GM21528 (cell line): ENCODE measurements around the gene SORL1.
"Not testable (repeated sequence)": the region's sequence is repeated elsewhere in the genome, so short reads cannot be mapped to it uniquely, and the experiment has no call there.

Experiments
- ATAC-seq: cut with Tn5 transposase; IDR thresholded peaks from one replicate; pipeline ENCODE4 v1.9.1; 2021; ENCODE audit warnings: mild to moderate bottlenecking, moderate library complexity; ENCODE audit not compliant: unreplicated experiment, low FRiP score

Gene SORL1, protein sequence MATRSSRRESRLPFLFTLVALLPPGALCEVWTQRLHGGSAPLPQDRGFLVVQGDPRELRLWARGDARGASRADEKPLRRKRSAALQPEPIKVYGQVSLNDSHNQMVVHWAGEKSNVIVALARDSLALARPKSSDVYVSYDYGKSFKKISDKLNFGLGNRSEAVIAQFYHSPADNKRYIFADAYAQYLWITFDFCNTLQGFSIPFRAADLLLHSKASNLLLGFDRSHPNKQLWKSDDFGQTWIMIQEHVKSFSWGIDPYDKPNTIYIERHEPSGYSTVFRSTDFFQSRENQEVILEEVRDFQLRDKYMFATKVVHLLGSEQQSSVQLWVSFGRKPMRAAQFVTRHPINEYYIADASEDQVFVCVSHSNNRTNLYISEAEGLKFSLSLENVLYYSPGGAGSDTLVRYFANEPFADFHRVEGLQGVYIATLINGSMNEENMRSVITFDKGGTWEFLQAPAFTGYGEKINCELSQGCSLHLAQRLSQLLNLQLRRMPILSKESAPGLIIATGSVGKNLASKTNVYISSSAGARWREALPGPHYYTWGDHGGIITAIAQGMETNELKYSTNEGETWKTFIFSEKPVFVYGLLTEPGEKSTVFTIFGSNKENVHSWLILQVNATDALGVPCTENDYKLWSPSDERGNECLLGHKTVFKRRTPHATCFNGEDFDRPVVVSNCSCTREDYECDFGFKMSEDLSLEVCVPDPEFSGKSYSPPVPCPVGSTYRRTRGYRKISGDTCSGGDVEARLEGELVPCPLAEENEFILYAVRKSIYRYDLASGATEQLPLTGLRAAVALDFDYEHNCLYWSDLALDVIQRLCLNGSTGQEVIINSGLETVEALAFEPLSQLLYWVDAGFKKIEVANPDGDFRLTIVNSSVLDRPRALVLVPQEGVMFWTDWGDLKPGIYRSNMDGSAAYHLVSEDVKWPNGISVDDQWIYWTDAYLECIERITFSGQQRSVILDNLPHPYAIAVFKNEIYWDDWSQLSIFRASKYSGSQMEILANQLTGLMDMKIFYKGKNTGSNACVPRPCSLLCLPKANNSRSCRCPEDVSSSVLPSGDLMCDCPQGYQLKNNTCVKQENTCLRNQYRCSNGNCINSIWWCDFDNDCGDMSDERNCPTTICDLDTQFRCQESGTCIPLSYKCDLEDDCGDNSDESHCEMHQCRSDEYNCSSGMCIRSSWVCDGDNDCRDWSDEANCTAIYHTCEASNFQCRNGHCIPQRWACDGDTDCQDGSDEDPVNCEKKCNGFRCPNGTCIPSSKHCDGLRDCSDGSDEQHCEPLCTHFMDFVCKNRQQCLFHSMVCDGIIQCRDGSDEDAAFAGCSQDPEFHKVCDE (N-terminal part only)

DNA sequence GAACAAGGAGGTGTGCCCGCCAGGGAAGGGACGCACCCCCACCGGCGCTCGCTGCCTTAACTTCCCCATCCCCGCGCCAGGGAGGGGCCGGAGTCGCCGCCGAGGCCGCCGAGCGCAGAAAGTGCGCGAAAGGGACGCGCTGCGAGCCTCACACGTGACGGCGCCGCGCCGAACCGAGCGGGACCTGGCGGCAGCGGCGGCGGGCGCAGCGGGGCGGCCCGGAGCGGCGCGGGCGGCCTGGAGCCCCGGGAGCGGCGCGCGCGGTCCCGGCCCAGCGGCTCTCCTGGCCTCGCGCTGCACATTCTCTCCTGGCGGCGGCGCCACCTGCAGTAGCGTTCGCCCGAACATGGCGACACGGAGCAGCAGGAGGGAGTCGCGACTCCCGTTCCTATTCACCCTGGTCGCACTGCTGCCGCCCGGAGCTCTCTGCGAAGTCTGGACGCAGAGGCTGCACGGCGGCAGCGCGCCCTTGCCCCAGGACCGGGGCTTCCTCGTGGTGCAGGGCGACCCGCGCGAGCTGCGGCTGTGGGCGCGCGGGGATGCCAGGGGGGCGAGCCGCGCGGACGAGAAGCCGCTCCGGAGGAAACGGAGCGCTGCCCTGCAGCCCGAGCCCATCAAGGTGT, at the start of gene SORL1:
Gene SORL1 (plus strand): TSS at position 329 of the 623 bp plus-strand sequence. CDS start 18 bp downstream, at position 347.
- peak; percentile 64 for ATAC-seq

DNA sequence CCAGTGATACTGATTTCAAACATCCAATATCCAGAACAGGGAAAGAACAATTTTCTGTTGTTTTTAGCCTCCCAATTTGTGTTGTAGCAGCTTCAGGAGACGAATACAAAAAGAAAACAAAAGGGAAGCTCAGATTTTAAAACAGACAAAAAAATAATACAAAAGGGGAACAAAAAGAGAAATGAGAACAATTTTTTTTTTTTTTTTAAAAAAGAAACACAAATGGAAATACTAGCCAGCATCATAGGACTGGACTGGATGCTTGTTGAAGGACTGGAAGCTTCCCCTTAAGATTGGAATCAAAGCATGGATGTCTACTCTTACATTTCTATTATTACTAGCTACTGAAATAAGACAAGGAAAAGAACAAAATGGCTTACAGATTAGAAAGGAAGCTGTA, 46.5 kb upstream of the SORL1 start:
- no peak for ATAC-seq

DNA sequence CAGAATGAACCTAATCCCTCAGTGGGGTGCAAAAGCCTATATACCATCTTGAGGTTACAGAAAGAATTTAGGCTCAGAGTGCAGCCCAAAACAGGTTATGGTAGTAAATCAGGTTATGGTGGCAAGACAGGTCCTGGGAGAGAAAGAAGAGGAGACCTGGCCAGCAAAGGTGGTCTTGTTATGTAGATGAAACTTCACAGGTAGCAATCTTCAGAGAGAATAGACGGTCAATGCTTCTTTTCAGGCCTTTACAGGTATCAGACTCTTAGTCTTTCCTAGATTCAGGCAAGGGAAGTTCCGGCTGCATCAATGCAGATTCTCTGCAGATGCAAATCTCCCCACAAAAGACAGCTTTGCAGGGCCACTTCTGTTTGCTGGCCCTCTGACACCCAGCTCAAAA, 45.8 kb upstream of the SORL1 start:
- ATAC-seq: no peak

DNA sequence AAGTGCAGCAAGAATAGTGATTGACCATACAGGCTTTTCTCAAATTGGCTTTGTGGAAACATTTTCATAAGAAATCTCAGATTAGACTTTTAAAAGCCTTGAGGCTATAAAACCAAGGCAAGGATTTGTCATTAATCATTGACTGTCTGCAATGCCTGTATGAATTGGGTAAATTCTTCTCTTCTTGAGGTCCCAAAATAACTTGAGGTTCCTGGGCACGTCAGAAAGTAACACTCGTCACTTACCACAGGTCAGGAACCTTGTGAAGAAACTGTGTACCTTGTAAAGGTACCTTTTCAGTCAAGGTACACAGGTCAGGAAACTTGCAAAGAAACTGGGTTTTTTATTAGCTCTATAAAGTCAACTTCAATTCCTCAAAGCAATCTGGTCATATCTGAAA, 43.3 kb upstream of the SORL1 start:
- no peak for ATAC-seq

DNA sequence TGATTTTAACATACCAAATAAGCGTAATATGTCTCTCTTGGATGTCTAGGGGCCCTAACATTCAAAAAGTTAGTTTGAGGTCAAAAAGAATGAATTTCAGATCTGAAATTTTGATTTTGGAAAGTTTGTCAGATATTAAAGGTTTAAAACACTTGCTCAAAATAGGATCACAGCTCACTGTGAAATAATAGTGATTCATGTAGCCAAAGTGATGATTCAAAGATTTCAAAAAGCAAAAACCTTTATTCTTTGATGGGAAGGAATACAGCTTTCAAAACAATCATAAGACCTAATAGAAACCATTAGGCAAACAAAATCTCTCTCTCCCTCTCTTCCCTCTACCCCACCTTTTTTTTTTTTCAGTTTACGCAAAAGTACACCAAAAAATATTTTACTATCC, 42.1 kb upstream of the SORL1 start:
- not testable (repeated sequence) for ATAC-seq

DNA sequence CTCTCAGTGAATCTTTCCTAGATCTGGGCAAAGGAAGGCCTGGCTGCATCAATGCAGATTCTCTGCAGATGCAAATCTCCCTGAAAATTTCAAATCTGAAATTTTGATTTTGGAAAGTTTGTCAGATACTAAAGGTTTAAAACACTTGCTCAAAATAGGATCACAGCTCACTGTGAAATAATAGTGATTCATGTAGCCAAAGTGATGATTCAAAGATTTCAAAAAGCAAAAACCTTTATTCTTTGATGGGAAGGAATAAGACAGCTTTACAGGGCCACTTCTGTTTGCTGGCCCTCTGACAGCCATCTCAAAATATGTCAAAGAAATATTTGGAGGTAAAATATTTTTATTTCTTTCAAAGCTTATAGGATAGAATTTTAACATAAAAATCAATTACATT, 40.8 kb upstream of the SORL1 start:
- ATAC-seq: not testable (repeated sequence)

DNA sequence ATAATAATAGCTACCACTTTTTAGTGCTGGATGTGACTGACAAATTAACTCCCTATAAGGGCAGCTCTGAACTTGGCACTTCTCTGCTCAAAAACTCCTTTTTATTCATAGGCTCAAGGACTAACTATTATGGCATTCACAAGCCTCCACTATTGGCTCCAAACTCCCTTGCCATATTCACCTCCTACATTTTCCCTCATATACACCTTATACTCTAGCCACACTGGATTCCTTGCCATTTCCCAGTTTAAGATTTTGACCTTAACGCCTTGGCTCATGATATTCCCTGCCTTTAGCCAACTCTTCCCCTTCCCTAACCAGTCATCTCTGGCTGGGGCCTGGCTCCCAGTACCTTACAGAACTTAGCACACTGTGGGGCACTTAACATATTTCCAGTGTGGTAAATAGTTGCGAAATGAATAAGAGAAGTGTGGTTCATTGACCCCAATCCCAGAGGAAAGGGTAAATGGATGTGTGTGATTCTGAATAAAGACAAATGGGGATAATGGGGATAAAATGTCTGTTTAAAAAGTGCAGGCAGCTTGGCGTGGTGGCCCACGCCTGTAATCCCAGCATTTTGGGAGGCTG, 40.0 kb upstream of the SORL1 start:
- ATAC-seq: no peak

DNA sequence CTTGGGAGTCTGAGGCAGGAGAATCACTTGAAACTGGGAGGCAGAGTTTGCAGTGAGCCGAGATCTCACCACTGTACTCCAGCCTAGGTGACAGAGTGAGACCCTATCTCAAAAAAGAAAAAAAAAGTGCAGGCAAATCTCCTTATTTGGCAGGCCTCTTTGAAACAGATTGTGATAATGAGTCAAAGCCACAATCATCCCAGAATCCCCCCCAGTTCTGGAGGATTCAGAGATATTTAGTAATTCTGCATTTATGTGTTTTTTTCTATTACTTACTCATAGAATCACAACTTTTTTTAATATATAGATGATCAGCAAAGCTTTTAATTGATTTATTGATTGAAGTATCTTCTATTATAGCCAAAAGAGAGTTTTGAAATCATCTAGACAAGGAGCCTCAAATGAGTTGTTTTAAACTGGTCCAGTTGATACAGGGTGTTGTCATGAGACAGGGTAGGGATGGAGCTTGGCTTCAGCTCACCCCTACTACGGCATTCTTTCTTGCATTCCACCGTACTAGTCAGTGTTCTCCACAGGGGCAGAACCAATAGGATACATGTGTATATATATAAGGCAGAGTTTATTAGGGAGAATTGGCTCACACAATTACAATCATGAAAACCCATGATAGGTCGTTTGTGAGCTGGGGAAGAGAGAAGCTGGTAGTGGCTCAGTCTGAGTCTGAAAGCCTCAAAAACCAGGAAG, 39.3 kb upstream of the SORL1 start:
- ATAC-seq: no peak

DNA sequence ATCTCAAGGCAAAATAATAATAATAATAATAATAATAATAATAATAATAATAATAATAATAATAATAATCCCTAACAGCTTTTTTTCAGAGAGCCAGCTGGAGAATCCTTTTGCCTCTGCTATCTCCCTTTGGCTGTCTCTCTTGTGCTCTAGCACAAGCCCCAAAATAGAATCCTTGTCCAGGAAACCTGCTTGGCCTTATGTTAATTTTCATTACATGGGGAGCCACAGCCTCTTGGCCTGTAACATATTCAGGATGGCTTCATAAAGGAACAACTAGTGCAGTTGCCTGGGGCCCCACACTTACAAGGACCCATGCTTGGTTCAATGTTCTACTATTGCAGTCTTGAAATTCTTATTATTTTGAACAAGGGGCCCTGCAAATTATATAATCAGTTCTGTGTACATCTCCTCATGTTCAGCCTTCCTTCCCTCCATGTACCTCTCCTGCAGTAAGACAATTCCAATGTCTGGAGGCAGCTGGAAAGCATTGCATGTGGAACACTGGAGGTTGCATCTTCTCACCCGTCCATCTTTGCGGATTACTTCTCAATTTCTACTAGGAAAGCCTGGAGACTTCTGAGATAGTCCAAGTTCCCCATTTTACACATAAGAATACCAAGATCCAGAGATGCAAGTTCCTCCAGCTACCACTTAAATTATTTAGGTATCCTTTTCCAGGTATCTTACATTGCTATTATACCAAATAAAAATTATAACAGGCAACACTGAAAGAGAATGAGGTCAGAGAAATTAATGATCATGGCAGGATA, 37.8 kb upstream of the SORL1 start:
- ATAC-seq: no peak

DNA sequence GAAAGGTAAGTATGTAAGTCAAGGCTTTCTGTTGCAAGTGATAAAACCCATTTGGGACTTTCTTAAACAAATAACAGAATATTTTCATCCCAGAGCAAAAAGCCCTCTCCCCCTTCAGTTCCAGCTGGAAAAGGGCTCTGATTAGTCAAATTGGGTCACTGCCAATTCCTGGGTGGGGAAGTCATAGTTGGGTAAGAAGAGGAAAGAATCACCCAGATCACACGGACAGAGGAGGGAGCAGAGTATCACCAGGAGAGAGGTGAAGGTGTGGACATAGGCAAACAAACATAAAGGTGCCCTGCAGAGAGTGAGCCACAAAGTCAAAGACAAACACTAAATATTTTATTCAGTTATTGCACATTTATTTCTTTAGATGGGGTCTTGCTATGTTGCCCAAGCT, 36.3 kb upstream of the SORL1 start:
- no peak for ATAC-seq

DNA sequence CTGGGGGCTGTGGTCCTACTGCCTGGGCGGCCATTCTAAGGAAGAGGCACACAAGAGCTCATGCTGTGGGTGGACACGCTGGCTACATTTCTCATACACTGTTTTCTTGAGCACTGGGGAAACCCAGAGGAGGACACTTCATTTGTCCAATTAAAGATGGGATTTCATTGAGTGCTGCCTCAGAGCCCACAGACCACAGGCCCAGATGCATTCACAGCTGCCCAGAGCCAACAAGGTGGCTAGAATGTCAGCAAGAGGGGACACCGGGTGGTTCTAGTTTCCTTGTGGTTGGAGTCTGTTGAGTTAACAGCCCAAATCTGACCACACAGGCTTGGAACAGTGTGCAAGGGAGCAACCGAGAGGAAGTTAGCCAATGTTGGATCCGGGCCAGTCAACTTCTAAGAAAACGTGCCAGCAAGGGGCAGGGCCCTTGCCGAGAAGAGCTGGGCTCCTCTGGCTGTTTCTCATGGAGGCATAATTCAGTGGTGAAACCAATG, 35.0 kb upstream of the SORL1 start:
- no peak for ATAC-seq

DNA sequence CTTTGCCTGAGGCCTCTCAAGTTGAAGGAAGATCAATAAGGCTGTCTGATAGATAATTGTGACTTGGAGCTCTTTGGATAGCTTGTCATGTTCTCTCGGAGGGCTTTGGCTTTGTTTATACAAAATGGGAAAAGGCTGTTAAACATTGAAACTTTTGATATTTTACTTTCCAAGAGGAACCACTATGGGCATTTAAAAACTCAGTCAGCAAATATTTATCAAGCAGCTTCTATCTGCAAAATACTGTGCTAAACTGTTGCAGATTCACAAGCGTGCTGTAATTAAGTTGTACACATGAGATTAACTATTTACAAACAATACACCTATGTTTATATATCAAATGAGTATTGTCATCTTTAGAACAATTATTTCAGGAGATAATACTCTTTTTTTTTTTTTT, 34.5 kb upstream of the SORL1 start:
- ATAC-seq: no peak

DNA sequence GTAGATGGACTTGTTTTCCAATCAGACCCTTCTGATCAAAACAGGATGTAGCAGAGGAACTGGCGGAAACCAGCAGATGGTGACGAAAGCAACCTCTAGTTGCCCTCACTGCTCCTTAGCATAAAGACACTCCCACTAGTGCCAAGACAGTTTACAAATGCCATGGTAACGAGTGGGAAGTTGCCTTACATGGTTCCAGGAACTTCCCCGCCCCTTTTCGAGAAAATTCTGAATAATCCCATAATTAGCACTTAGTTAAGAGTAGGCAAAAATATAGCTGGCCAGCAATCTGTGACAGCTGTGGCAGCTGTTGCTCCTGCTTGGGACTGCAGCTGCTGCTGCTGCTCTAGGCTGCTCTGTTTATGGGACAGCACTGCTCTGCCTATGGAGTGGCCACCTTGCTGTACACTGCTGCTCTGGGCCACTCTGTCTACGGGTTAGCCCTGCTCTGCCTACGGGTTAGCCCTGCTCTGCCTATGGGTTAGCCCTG, 33.4 kb upstream of the SORL1 start:
- no peak for ATAC-seq

DNA sequence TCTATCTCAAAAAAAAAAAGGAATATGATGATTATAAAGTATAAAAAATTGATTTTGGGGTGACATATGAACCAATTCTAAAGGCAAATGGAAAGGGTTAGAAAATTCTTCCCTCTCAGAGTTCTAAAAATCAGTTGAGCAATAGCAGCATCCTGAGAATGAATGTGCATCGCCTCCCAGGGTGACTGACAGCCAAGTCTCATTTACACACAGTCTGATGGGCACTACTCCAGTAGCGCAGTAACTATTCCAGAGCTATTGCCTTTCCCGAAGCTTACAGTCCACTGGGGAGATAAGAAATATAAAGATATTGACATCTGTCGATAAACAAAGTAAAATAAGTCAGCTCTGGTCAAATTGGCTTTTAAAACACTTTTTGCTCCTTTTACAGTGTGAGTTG, 32.3 kb upstream of the SORL1 start:
- ATAC-seq: no peak

DNA sequence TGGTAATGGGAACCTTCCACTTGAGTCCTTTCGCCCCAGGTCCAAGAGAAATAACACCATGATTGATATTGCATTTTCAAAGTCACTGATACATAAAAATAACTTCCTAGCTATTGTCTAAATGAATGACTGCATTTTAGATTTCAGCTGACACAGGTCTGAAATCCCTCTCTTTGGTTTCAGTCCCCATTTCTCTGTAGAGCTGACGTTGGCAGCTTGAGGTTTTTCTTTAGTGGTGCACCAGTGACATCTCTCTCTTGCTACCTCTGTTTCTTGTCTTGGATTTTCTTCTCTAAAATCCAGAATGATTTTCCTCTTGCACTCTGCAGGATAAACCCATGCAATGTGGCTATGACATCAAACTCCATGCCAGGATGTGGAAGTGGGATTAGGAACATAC, 31.7 kb upstream of the SORL1 start:
- ATAC-seq: no peak

DNA sequence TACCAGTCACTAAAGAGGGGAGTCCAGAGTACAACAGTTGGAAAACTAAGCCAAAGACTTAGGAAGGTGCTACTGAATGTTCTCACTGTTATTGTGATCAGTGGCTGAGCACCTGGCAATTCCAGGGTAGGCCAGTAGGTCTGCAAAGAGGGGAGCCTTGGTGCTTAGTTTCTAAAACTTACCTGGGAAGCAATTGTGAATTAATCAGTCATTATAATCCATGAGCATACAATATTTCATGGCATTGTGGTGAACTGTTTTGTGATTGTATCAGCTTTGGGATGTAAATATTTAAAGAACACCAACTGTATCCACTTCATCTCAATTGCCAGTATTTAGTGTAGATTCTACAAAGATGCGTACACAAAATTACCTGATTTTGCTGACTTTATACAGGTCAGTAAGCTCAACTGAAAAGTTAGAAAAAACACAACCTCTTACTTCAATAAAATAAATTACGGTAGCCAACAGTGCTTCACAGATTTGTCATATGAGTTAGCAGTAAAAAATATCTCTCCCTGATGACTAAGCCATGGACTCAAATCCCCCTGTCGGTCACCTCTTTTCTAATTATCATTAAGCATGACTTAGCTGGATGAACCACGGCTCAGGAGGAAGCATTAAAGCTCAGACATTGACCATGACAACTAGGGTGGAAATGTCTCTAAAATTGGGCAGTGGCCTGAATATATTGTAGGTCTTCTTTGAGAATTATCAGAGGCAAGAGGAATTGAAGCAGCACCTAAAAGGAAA, 30.8 kb upstream of the SORL1 start:
- no peak for ATAC-seq

DNA sequence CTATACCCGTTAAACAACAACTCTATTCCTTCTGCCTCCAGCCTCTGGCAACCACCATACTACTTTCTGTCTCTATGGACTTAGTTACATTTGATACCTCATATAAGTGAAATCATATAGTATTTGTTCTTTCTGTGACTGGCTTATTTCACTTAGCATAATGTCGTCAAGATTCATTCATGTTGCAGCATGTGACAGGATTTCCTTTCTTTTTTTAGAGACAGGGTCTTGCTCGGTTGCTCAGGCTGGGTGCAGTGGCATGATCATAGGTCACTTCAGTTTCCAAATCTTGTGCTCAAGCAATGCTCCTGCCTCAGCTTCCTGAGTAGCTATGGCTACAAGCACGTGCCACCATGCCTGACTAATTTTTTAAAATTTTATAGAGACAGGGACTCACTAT, 29.4 kb upstream of the SORL1 start:
- no peak for ATAC-seq

DNA sequence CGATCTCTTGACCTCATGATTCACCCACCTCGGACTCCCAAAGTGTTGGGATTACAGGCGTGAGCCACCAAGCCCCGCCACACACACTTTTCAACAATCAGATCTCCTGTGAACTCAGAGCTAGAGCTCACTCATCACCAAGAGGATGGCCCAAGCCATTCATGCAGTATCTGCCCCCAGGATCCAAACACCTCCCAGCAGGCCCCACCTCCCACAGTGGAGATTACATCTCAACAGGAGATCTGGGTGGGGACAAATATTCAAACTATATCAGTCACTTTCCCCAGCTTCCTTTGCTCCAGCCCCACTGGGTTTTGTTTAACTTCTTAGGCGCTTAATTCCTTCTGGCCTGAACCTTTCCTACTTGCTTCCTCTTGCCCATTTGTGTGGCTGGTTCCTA, 26.3 kb upstream of the SORL1 start:
- ATAC-seq: no peak
